Ishikawa (cell line): ENCODE data around the gene BTAF1.

Source experiments
- CEBPB ChIP-seq: IDR thresholded peaks from 2 replicates; pipeline ENCODE4 v1.6.1; 2012
- CREB1 ChIP-seq: IDR thresholded peaks from 2 replicates; pipeline ENCODE4 v1.6.1; 2012; ENCODE audit warnings: low read depth
- EGR1 ChIP-seq: IDR thresholded peaks from 2 replicates; pipeline ENCODE4 v1.6.1; 2012
- EP300 ChIP-seq: IDR thresholded peaks from 2 replicates; pipeline ENCODE4 v1.6.1; 2012; ENCODE audit warnings: borderline replicate concordance
- MAX ChIP-seq: IDR thresholded peaks from 2 replicates; pipeline ENCODE4 v1.6.1; 2012
- RAD21 ChIP-seq: IDR thresholded peaks from 2 replicates; pipeline ENCODE4 v1.6.1; 2012; ENCODE audit warnings: low read depth
- REST ChIP-seq: IDR thresholded peaks from 2 replicates; pipeline ENCODE4 v1.6.1; 2012; ENCODE audit warnings: low read depth, mild to moderate bottlenecking
- TAF1 ChIP-seq: IDR thresholded peaks from 2 replicates; pipeline ENCODE4 v1.6.1; 2012; ENCODE audit warnings: low read depth, mild to moderate bottlenecking
- TCF12 ChIP-seq: IDR thresholded peaks from 2 replicates; pipeline ENCODE4 v1.6.1; 2012; ENCODE audit warnings: low read depth
- YY1 ChIP-seq: IDR thresholded peaks from 2 replicates; pipeline ENCODE4 v1.6.1; 2012; ENCODE audit warnings: low read depth
- ZBTB7A ChIP-seq: IDR thresholded peaks from 2 replicates; pipeline ENCODE4 v1.6.1; 2012; ENCODE audit warnings: low read depth

DNA sequence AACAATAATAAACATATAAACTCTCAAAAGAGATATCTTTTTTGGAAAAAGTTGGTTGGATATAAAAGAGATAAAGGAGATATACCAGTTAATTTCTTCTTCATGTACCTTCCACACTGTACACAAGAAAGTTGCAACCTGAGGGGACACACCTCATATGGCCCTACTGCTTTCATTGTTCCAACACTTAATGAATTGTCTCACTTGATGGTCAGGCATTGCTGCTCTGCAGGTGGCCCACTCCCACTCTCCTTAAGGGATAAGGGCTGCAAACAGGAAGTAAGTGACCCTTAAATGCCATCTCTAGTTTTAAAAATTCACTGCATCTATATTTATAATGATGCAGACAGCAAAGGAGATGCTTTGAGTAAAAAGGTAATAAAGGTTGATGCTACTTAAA, 152.3 kb downstream of the BTAF1 start:
- no peak for TF ChIP-seq RAD21
- TF ChIP-seq YY1: no peak
- TF ChIP-seq CREB1: no peak
- TF ChIP-seq TCF12: no peak
- no peak for TF ChIP-seq TAF1
- TF ChIP-seq EP300: no peak
- no peak for TF ChIP-seq EGR1
- TF ChIP-seq REST: no peak
- TF ChIP-seq MAX: no peak
- TF ChIP-seq ZBTB7A: no peak
- no peak for TF ChIP-seq CEBPB
